Smooth muscle cell (in vitro differentiated cells): ENCODE measurements around the gene GNG3. TPM values are rescaled to one million over a fixed set of nuclear protein-coding genes. Genes with fewer than 3 reads are reported as not detected.

Experiments used
- DNase-seq: peaks from one replicate; lab custom pipeline; 2025; ENCODE audit not compliant: unreplicated experiment; lab: John Stamatoyannopoulos, UW
- H2AFZ ChIP-seq: fragments of 200-600 bp; sonication (generic); 2 replicates; pipeline ENCODE4 v1.6.0; 2016; ENCODE audit warnings: antibody characterized with exemption, low read depth, mild to moderate bottlenecking
- H3F3A ChIP-seq: fragments of 200-600 bp; sonication (generic); 2 replicates; pipeline ENCODE4 v1.6.0; 2017; ENCODE audit warnings: antibody characterized with exemption, low read depth
- H3K27ac ChIP-seq: fragments of 200-600 bp; sonication (generic); 2 replicates; pipeline ENCODE4 v1.5.1; 2016; ENCODE audit warnings: low read depth, mild to moderate bottlenecking
- H3K27me3 ChIP-seq: fragments of 200-600 bp; sonication (generic); 2 replicates; pipeline ENCODE4 v1.6.1; 2016; ENCODE audit warnings: low read depth, mild to moderate bottlenecking
- H3K36me3 ChIP-seq: fragments of 200-600 bp; sonication (generic); 2 replicates; pipeline ENCODE4 v1.5.1; 2016; ENCODE audit warnings: low read depth
- H3K4me1 ChIP-seq: fragments of 200-600 bp; sonication (generic); 2 replicates; pipeline ENCODE4 v1.5.1; 2016; ENCODE audit warnings: low read depth
- H3K4me2 ChIP-seq: fragments of 200-600 bp; sonication (generic); 2 replicates; pipeline ENCODE4 v1.6.0; 2016; ENCODE audit warnings: mild to moderate bottlenecking
- H3K4me3 ChIP-seq: fragments of 200-600 bp; sonication (generic); 2 replicates; pipeline ENCODE4 v1.5.1; 2016; ENCODE audit warnings: mild to moderate bottlenecking
- H3K79me2 ChIP-seq: fragments of 200-600 bp; sonication (generic); 2 replicates; pipeline ENCODE4 v1.6.0; 2016; ENCODE audit warnings: low read depth, mild to moderate bottlenecking
- H3K9ac ChIP-seq: fragments of 200-600 bp; sonication (generic); 2 replicates; pipeline ENCODE4 v1.6.0; 2016; ENCODE audit warnings: low read depth
- H3K9me3 ChIP-seq: fragments of 200-600 bp; sonication (generic); replicated peaks from 2 replicates; pipeline ENCODE4 v1.5.1; 2016; ENCODE audit warnings: low read depth
- H4K20me1 ChIP-seq: fragments of 200-600 bp; sonication (generic); 2 replicates; pipeline ENCODE4 v1.6.0; 2016; ENCODE audit warnings: low read depth
- CTCF ChIP-seq: fragments of 200-600 bp; sonication (generic); IDR thresholded peaks from 2 replicates; pipeline ENCODE4 v1.5.1; 2017; ENCODE audit warnings: borderline replicate concordance, mild to moderate bottlenecking, antibody characterized with exemption; ENCODE audit not compliant: insufficient read depth, poor library complexity, severe bottlenecking
- WGBS: methylation state at CpG from one replicate; pipeline ENCODE4 v1.1.7; 2016; ENCODE audit warnings: low lambda C conversion rate; 5-methylcytosine and 5-hydroxymethylcytosine counted together
- polyA plus RNA-seq: library from polyadenylated mRNA; unstranded; fragments of >200 nt; fragmentation: Nextera tagmentation; extraction: Ambion mirVana; gene quantifications from 2 replicates; pipeline ENCODE4 v1.2.1, GENCODE V29; 2016
- total RNA-seq: library from RNA; depleted of rRNA; stranded (reverse); fragments of >200 nt; gene quantifications from 2 replicates; pipeline ENCODE4 v1.2.3, GENCODE V29; 2014

Gene GNG3
- total and polyA plus RNA-seq, 2 experiments from 2014 or later: 0.18 TPM; not detected in 1

- H3K4me1 ChIP-seq: peaks cover 22% of the 10 kb centered on the region
- H3K27me3 ChIP-seq: no peaks in the 10 kb centered on the region
- TF ChIP-seq CTCF: no peak
- DNase-seq: no peak
- H3K36me3 ChIP-seq: no peaks in the 10 kb centered on the region
- peaks cover 30% of the 10 kb centered on the region for H3F3A ChIP-seq
- H3K9me3 ChIP-seq: no peaks in the 10 kb centered on the region
- peak overlapping the region; percentile 44 for H3K27ac ChIP-seq
- WGBS: 75% methylated on average over 4 of the region's 4 CpGs
- peaks cover 17% of the 10 kb centered on the region for H4K20me1 ChIP-seq
- no peak overlapping the region for H2AFZ ChIP-seq
- H3K4me3 ChIP-seq: no peak overlapping the region
- no peak overlapping the region for H3K9ac ChIP-seq
- H3K79me2 ChIP-seq: peaks cover 29% of the 10 kb centered on the region
- peak overlapping the region; percentile 93 for H3K4me2 ChIP-seq
Observed at GRCh38 chr11:62669420-62670161, 37.9 kb upstream of the GNG3 start.

- Histone ChIP-seq H3K27ac (peak overlapping the region; percentile 78), H4K20me1 (peaks cover 13% of the 10 kb centered on the region), H3K9ac (peak overlapping the region; percentile 65), H3K4me2 (peak overlapping the region; percentile 93), H3K9me3 (no peaks in the 10 kb centered on the region), H2AFZ (peak overlapping the region; percentile 90), H3F3A (peaks cover 30% of the 10 kb centered on the region), H3K4me3 (peak overlapping the region; percentile 76), H3K79me2 (peaks cover 20% of the 10 kb centered on the region), H3K36me3 (no peaks in the 10 kb centered on the region), H3K4me1 (peaks cover 19% of the 10 kb centered on the region), H3K27me3 (no peaks in the 10 kb centered on the region)
- 3% methylated on average over 17 of the region's 17 CpGs for WGBS
- DNase-seq: no peak
- no peak for TF ChIP-seq CTCF
Observed at GRCh38 chr11:62671236-62671607, 36.3 kb upstream of the GNG3 start.

- H3K79me2 ChIP-seq: peaks cover 20% of the 10 kb centered on the region
- peak within 1 kb of the TSS; percentile 93 for H3K4me2 ChIP-seq
- under 1% methylated on average over 52 of the region's 59 CpGs for WGBS
- peaks cover 7% of the 10 kb centered on the region for H4K20me1 ChIP-seq
- peak within 1 kb of the TSS; percentile 65 for H3K9ac ChIP-seq
- H3K27ac ChIP-seq: peak within 1 kb of the TSS; percentile 78
- H3K9me3 ChIP-seq: no peaks in the 10 kb centered on the region
- H3F3A ChIP-seq: peaks cover 33% of the 10 kb centered on the region
- TF ChIP-seq CTCF: no peak
- no peaks in the 10 kb centered on the region for H3K27me3 ChIP-seq
- peaks cover 13% of the 10 kb centered on the region for H3K4me1 ChIP-seq
- H2AFZ ChIP-seq: peak within 1 kb of the TSS; percentile 90
- no peaks in the 10 kb centered on the region for H3K36me3 ChIP-seq
- DNase-seq: peak; percentile 79
- peak within 1 kb of the TSS; percentile 76 for H3K4me3 ChIP-seq
Observed at GRCh38 chr11:62671608-62672389, 35.7 kb upstream of the GNG3 start, which contains the start of the genes LBHD1 and UQCC3. LBHD1 (minus strand) TSS chr11:62672267; CDS start chr11:62670031, 2,236 bp downstream. UQCC3 (plus strand) TSS chr11:62671673; CDS start chr11:62671746, 73 bp downstream.
